Erythroblast (primary cell): ENCODE data around the gene POGLUT3.

ENCODE experiments used
- GATA1 ChIP-seq: IDR thresholded peaks from 2 replicates; pipeline ENCODE4 v1.6.1; 2011; ENCODE audit warnings: low read depth, mild to moderate bottlenecking, control low read depth, low read length, moderate library complexity
- POLR2A ChIP-seq: IDR thresholded peaks from 2 replicates; pipeline ENCODE4 v1.6.1; 2011; ENCODE audit warnings: mild to moderate bottlenecking, low read length

DNA sequence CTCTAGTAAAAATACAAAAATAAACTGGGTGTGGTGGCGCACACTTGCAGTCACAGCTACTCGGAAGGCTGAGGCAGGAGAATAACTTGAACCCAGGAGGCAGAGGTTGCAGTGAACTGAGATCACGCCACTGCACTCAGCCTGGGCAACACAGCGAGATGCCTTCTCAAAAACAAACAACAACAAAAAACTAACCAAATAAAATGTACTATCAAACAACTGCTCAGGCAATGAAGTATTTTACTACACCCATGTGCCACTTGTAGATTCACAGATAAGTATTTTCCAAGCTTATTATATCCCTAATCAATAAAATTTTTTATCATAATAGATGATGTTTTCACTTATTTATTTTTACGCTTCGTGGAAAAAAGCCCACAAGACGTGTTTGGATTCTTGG, 31.8 kb downstream of the POGLUT3 start:
- TF ChIP-seq POLR2A, result no peak
- no peak for TF ChIP-seq GATA1
